Superior temporal gyrus (tissue), 1 donor: ENCODE data around the gene ANKRD44.
"Not testable (repeated sequence)": the region's sequence is repeated elsewhere in the genome, so short reads cannot be mapped to it uniquely, and the experiment has no call there.

Experiments used
- DNase-seq: peaks from one replicate; pipeline ENCODE4 v3.0.0-alpha.2; 2016; ENCODE audit errors: extremely low spot score

ANKRD44 gene

DNA sequence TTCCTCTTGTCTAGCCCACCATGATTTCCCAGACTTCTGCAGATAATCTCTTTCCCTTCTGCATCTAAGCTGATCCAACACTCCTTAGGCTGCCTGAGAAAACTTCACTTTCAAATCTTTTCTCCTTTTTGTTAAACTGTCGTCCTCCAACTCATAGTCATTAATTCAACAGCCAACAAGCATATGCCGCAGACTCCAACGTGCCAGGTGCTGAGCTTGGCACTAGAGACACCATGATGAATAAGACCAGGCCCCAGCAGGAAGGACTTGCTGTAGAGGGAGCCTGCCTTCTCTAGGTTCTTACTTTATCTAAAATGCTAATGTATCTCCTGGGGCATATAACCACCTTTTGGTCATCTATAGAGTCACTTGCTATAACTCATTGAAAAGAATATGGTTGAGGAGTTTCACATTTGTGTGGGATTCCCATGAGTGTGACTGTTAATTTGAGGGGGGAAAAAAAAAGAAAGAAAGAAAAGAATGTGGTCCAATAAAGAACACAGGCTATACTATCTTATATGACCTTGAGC, 51.0 kb downstream of the ANKRD44 start:
- DNase-seq: no peak

- DNase-seq: no peak
Observed at GRCh38 chr2:197258580-197258979, 52.0 kb downstream of the ANKRD44 start.

DNA sequence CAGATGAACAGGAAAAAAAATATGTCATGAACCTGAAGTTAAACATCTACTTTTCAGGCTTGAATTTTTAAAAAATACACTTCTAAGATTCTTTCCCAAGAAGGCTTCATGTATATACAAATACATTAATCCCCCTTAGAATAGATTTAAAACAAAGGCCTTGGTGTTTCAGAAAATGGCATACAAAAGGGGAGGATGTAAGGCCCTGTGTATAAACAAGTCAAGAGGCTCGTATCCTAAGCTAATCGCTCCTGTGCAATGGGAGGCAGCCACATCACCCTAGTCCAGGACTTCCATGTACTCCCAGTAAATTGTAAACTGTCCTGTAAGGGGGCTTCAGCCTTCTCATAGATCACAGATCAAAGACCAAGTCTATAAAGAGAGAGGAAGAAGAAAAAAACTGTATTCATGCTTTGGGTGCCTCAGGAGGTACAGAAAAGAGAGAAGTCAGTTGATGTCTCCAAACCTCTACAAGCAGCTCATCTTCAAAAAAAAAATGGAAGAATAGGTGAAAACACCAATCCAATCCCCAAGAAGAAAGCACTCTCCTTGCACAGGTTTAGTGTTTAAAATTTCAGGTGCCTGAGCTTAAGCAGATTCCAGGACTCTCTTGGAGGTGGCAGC, 53.9 kb downstream of the ANKRD44 start:
- DNase-seq: no peak

GRCh38 chr2:197256021-197256420, 54.6 kb downstream of the ANKRD44 start:
- no peak for DNase-seq

- no peak for DNase-seq
Observed at GRCh38 chr2:197255543-197255942, 55.0 kb downstream of the ANKRD44 start.

GRCh38 chr2:197254776-197255530, 55.6 kb downstream of the ANKRD44 start:
- DNase-seq: no peak

GRCh38 chr2:197251576-197251975, 59.0 kb downstream of the ANKRD44 start:
- no peak for DNase-seq

GRCh38 chr2:197251163-197251562, 59.4 kb downstream of the ANKRD44 start:
- no peak for DNase-seq

DNA sequence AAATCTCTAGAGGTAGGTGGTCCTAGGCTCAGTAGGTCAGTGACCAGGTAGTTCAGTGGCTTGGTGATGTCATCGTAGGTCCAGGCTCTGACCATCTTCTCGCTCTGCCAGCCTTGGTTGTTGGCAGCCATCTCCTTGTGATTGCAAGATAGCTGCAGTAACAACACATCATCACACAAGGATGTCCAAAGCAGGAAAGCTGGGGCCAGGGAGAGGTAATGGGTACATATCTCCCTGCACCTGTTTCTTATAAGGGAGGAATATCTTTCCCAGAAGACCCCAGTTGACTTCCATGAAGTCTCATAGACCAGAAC, 60.5 kb downstream of the ANKRD44 start:
- no peak for DNase-seq

GRCh38 chr2:197249381-197250083, 61.0 kb downstream of the ANKRD44 start:
- DNase-seq: no peak

- no peak for DNase-seq
Observed at GRCh38 chr2:197248623-197249022, 62.0 kb downstream of the ANKRD44 start.

GRCh38 chr2:197248001-197248401, 62.6 kb downstream of the ANKRD44 start:
- no peak for DNase-seq

- DNase-seq: no peak
Observed at GRCh38 chr2:197247083-197247482, 63.5 kb downstream of the ANKRD44 start.

DNA sequence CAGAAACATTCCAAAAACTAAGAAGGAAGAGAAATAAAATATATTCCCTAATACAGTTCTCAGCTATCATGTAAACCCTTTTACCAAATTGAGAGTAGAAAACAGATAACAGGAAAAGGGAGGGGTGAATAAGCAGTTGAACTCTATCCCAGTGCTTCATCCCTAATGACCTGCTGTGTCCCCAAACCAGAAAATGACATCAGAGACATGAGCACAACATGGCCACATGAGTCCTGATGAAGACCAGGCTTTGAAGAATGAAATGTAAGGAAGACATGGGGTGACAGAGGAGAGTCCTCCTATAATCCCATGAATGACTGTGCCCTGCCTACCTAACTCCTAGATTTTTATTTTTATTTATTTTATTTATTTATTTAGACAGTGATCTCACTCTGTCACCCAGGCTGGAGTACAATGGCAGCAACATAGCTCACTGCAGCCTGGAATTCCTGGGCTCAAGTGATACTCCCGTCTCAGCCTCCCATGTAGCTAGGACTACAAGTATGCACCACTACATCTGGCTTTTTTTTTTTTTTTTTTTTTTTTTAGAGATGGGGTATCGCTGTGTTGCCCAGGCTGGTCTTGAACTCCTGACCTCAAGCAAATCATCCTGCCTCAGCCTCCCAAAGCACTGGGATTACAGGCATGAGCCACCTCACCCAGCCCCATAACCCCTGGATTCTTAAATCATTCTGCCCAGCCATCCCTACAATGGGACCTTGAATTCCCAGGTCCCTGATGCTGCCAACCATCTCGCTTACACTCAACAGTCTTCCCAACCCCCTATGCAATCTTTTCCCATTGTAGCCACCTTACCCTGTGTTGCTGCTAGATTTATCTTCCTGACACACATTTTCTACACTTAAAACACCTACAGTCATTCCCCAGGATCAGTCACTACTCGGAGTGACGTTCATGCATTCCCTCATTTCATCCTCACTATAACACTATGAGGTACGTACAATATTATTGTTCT, 64.5 kb downstream of the ANKRD44 start:
- DNase-seq: no peak

DNA sequence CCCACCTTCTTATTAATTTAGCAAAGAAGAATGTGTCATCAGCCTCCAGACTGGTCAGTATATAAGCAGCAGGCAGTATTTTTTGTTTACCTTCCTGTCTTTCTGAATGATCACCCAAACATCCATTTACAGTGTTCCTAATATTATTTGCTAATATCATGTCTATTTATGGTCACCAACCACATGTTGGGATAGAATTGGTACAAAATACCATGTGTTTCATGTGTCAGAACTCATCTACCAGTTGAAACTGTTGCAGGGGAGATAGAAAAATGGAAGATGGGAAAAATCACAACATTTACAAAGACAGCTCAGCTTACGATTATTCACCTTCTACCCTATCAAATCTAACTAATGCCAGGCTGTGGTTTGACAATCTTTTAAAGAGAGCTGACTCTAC, 66.2 kb downstream of the ANKRD44 start:
- DNase-seq: no peak

DNA sequence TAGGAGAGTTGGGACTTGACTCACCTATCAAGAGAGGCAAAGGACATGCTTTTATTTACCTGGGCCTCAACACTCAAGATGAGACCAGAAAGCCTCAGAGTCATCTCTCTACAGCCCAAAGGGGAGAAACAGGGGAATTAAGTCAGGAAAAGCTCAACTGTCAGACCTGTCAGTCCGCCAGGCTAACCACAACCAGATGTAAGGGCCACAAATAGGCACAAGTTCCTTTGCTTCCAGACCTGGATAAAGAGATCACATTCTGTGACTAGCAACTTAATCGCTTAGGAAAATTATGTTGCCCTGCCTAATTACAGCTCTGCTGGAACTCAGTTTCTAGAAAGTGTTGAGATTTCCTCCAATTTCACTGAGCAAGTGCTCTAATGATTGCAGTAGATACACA, 67.9 kb downstream of the ANKRD44 start:
- DNase-seq: no peak

GRCh38 chr2:197241596-197241995, 69.0 kb downstream of the ANKRD44 start:
- no peak for DNase-seq

GRCh38 chr2:197241153-197241552, 69.4 kb downstream of the ANKRD44 start:
- no peak for DNase-seq

DNA sequence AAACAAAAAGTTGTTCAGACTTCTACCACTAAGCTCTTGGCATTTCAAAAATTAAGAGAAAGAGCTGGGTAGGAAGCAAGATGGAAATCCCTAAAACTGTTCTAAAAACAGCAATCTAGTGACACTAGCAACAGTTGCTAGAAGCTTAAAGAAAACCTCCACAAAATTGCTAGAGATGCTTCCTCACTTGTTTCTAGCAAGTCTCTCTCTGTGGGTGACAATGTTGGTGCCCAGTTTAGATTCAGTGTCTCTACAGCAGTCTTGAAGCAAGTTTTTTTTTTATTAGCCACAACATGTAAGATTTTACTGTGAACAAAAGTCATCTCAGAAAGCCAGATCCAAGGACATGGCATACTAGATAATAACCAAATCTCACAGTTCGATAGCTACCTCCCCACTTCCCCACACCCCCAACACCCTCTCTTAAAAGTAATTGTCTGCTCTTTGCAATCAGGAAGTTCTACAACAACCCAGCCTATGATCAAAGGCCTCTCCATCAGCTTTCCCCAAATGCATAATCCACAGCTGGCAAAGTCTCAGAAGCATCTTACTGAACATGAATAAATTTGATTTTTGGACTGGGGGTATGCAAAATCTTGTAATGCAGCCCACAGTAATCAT, 70.0 kb downstream of the ANKRD44 start:
- no peak for DNase-seq

GRCh38 chr2:197240018-197240417, 70.6 kb downstream of the ANKRD44 start:
- DNase-seq: not testable (repeated sequence)

DNA sequence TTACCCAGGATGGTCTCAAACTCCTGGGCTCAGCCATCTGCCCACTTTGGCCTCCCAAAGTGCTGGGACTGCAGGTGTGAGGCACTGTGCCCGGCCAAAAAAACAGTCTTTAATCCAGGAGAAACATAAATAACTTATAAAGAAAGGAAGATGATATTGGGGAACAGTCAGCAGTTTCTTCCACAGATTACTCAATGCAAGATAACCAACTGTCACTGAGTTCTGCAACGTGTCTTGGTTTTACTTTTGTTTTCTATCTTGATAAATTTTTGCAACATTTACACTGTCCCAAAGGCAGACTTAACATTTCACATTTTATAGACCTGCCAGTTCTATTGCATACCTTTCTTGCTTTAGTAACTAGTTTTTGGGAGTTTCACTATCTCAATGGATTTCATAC, 71.1 kb downstream of the ANKRD44 start:
- DNase-seq: no peak
